ENCODE data around the gene LRRC2.

GRCh38 chr3:46537316-46537715, 28.8 kb downstream of the LRRC2 start:
- TF ChIP-seq CTCF (IDR thresholded peaks at IDR 0.05) (no peak), POLR2A (IDR thresholded peaks at IDR 0.05) (no peak)
